ENCODE measurements around the gene ZFC3H1.

GRCh38 chr12:71599210-71599609 lies 64.4 kb downstream of the ZFC3H1 start:
- no peak for TF ChIP-seq CTCF (conservative IDR thresholded peaks at IDR 0.05; ENCODE audit: low read depth, low read length)
- no peak for TF ChIP-seq EZH2 (IDR thresholded peaks at IDR 0.05; ENCODE audit: borderline replicate concordance, low read depth, low read length, poor library complexity, severe bottlenecking)
